Brain microvascular endothelial cell (primary cell): ENCODE results near the gene PER1.
A peak's percentile ranks its signal among the peaks of the same experiment; 100 is the strongest.

Experiments used
- DNase-seq: peaks from one replicate; pipeline ENCODE4 v3.0.0-alpha.2; 2020
- H3K27ac ChIP-seq: fragments of 250-450 bp; sonication (Bioruptor Pico); 2 replicates; pipeline ENCODE4 v1.5.1; 2020; ENCODE audit warnings: mild to moderate bottlenecking, moderate library complexity
- H3K27me3 ChIP-seq: fragments of 250-450 bp; sonication (Bioruptor Pico); replicated peaks from 2 replicates; pipeline ENCODE4 v1.5.1; 2020; ENCODE audit warnings: mild to moderate bottlenecking
- H3K36me3 ChIP-seq: fragments of 250-450 bp; sonication (Bioruptor Pico); replicated peaks from 2 replicates; pipeline ENCODE4 v1.5.1; 2020; ENCODE audit warnings: mild to moderate bottlenecking
- H3K4me3 ChIP-seq: 2 replicates; pipeline ENCODE4 v1.5.1; 2011; ENCODE audit warnings: low read depth, mild to moderate bottlenecking, control low read depth, low read length, moderate library complexity
- in situ Hi-C: cut with HindIII; loops from 2 replicates; pipeline ENCODE4 v1.10.0; 2017; ENCODE audit warnings: low sequenced_read_pairs, low pct_ligation_motif_present
- TF ChIP-seq, protein P1 (sequence below): IDR thresholded peaks from 2 replicates; pipeline ENCODE4 v1.5.1; 2011; ENCODE audit warnings: low read depth, mild to moderate bottlenecking, moderate library complexity, low read length, control low read depth, inconsistent platforms; ENCODE audit errors: missing control alignments

Gene PER1, protein sequence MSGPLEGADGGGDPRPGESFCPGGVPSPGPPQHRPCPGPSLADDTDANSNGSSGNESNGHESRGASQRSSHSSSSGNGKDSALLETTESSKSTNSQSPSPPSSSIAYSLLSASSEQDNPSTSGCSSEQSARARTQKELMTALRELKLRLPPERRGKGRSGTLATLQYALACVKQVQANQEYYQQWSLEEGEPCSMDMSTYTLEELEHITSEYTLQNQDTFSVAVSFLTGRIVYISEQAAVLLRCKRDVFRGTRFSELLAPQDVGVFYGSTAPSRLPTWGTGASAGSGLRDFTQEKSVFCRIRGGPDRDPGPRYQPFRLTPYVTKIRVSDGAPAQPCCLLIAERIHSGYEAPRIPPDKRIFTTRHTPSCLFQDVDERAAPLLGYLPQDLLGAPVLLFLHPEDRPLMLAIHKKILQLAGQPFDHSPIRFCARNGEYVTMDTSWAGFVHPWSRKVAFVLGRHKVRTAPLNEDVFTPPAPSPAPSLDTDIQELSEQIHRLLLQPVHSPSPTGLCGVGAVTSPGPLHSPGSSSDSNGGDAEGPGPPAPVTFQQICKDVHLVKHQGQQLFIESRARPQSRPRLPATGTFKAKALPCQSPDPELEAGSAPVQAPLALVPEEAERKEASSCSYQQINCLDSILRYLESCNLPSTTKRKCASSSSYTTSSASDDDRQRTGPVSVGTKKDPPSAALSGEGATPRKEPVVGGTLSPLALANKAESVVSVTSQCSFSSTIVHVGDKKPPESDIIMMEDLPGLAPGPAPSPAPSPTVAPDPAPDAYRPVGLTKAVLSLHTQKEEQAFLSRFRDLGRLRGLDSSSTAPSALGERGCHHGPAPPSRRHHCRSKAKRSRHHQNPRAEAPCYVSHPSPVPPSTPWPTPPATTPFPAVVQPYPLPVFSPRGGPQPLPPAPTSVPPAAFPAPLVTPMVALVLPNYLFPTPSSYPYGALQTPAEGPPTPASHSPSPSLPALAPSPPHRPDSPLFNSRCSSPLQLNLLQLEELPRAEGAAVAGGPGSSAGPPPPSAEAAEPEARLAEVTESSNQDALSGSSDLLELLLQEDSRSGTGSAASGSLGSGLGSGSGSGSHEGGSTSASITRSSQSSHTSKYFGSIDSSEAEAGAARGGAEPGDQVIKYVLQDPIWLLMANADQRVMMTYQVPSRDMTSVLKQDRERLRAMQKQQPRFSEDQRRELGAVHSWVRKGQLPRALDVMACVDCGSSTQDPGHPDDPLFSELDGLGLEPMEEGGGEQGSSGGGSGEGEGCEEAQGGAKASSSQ (N-terminal part only)

DNA sequence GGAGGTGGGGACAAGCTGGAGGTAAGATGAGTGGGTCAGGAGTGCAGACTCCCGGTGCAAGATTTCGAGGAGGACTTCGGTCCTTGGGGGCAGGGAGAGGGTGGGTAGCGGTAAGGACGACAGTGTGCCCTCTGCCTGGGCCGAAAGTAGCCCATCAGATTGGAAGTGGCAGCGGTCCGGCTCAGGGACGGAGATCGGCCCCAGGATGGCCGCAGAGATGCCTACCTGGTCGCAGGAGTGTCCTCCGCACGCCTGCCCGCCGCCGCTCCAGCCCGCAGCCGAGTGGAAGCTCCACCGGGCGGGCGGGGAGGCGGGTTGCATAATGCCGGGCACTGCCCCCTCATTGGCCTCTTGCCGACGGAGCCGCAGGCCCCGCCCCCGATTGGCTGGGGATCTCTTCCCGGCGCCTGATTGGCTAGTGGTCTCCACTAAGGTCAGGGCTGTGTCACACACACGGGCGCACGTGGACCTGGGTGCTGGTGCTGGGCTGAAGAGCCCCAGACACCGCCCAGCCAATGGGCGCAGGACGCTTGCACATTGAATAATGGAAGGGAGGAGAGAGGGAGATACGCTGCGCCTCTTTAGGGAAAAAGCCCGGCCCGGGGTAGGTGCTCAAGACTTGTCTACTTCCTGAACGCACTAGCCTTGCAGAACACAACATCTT is at the start of gene PER1:
PER1 (minus strand) TSS at position 293 of the 664 bp plus-strand sequence. CDS start 1,698 bp downstream, outside the sequence.
- Histone ChIP-seq H3K27ac (peak within 1 kb of the TSS; percentile 99), H3K36me3 (peaks cover 33% of the 10 kb centered on the region), H3K27me3 (no peaks in the 10 kb centered on the region), H3K4me3 (peak within 1 kb of the TSS; percentile 99)
- DNase-seq: peak; percentile 95
- TF ChIP-seq, protein P1, sequence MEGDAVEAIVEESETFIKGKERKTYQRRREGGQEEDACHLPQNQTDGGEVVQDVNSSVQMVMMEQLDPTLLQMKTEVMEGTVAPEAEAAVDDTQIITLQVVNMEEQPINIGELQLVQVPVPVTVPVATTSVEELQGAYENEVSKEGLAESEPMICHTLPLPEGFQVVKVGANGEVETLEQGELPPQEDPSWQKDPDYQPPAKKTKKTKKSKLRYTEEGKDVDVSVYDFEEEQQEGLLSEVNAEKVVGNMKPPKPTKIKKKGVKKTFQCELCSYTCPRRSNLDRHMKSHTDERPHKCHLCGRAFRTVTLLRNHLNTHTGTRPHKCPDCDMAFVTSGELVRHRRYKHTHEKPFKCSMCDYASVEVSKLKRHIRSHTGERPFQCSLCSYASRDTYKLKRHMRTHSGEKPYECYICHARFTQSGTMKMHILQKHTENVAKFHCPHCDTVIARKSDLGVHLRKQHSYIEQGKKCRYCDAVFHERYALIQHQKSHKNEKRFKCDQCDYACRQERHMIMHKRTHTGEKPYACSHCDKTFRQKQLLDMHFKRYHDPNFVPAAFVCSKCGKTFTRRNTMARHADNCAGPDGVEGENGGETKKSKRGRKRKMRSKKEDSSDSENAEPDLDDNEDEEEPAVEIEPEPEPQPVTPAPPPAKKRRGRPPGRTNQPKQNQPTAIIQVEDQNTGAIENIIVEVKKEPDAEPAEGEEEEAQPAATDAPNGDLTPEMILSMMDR: no peak
- in situ Hi-C loops: no loop called here

DNA sequence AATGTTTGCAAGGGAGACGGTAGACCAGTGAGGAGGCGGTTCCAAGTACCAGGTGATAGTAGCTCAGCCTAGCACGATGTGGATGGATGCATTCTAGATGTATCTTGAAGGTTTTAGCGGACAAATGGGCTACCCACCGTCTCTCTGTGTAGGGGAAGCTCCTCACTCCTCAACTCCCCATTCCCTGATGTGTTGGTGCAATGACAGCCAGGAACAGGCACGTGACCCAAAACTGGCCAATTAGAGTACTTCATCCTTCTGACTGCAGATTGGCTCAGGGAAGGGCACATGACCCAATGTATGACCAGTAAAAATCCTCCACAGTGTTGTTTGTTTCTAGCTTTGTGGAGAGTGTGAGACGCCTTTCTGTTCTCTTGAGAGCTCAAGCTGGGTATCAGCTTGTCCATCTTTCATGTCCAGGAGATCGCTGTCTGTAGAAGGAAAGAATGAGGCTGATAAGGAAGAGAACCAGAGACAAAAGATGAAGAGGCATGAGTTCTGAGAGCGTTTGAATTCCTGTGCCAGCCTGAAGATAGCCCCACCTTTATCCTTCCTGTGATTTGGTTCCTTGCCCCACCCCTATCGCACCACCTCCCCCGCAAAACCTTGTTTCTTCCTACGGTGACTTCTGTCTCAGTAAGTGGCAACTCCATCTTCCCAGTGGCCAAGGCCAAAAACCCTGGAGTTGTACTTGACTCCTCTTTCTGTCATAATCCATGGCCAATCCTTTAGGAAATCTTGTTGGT is 40.0 kb upstream of the PER1 start:
- Histone ChIP-seq H3K36me3 (no peaks in the 10 kb centered on the region), H3K27me3 (no peaks in the 10 kb centered on the region), H3K27ac (peak overlapping the region; percentile 72), H3K4me3 (peak overlapping the region; percentile 29)
- peak; percentile 93 for DNase-seq
- in situ Hi-C loops: no loop called here
- TF ChIP-seq, protein P1: no peak

DNA sequence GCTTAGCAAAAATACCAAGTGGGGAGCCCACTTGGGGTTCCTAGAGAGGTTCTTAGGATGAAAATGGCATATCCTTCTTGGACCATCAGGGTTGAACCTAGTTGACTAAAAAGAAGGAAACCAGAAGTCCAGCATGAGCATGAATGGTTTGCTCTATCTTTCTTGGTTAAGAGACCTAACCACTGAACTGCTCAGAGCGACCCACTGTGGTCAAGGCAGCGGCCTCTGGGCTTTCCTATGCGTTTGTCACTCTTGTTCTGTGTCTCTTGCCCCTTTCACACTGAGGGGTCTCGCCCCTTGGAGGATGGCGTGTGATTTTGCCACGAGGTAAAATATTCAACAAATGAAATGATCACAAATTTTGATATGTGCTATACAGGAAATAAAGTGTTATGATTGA is 38.3 kb upstream of the PER1 start:
- TF ChIP-seq, protein P1: no peak
- H3K27ac ChIP-seq: no peak overlapping the region
- in situ Hi-C loops: no loop called here
- peak overlapping the region; percentile 33 for H3K4me3 ChIP-seq
- H3K27me3 ChIP-seq: no peaks in the 10 kb centered on the region
- no peak for DNase-seq
- H3K36me3 ChIP-seq: no peaks in the 10 kb centered on the region

DNA sequence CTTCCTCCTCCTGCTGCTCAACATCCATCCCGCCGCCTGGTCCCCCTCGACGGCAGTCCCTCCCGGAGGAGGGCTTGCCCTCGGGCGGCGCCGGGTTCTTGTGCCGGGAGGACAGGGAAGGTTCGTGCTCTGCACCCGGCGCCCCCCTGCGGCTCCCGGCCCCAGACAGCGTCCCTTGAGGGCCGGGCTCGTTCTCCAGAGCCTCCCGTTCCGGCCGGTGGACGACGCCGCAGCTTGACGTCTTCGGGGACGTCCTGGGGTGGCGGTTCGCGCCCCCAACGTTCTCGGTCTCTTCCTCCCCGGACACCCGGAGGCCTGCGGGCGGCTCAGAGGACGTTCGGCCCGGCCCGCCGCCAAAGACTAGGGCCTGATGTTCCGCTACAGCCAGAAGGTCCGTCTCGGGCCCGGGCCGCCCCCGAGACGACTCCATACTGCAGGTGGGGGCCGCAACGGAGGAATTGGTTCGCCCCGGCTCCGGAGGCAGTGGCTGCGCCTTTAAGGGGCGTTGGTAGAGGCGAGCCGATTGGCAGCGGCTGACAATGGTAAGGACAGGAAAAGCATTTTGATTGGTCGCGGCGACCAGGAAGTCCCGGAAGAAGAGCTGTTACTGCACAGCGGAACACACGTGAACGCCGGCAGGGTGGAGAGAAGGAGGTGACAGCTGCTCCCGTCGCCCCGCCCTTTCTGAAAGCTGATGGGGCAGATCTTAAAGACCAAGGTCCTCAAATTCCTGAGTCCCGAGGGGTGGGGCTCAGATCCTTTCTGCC is 37.7 kb upstream of the PER1 start, which contains the start of gene BORCS6:
BORCS6 (minus strand) TSS at position 470 of the 767 bp plus-strand sequence; CDS start at position 430, 40 bp downstream.
- H3K36me3 ChIP-seq: no peaks in the 10 kb centered on the region
- peak within 1 kb of the TSS; percentile 77 for H3K4me3 ChIP-seq
- TF ChIP-seq, protein P1: peak; percentile 27
- peak; percentile 99 for DNase-seq
- peak within 1 kb of the TSS; percentile 67 for H3K27ac ChIP-seq
- H3K27me3 ChIP-seq: no peaks in the 10 kb centered on the region
- in situ Hi-C loops: no loop called here
